HepG2 (cell line): ENCODE measurements around the gene KIAA1958. TPM values are rescaled to one million over a fixed set of nuclear protein-coding genes. Genes with fewer than 3 reads are reported as not detected.

ENCODE experiments used
- ATAC-seq: fragments of 200-7000 bp; cut with Tn5 transposase; 3 replicates; pipeline ENCODE4 v1.9.1; 2020; ENCODE audit warnings: mild to moderate bottlenecking, moderate library complexity
- BruUV-seq: library from RNA; stranded (reverse); fragments of 400-500 nt; replicated peaks from 2 replicates; lab custom pipeline; 2021; lab: Mats Ljungman, UMichigan
- CTCF ChIA-PET: fragments of 300-600 bp; formaldehyde crosslinking; extraction: SDS; loops from one replicate; lab custom pipeline; 2021; ENCODE audit warnings: low total read pairs, inconsistent platforms, low intra/inter-chr PET ratio; lab: Yijun Ruan, JAX
- POLR2A ChIA-PET: fragments of 350-600 bp; sonication (Branson Sonifier 250); formaldehyde crosslinking; loops from one replicate; lab custom pipeline; 2020; ENCODE audit warnings: antibody characterized with exemption, inconsistent platforms; lab: Yijun Ruan, JAX
- DNase-seq: peaks from one replicate; pipeline ENCODE4 v3.0.0-alpha.2; 2015; ENCODE audit warnings: low spot score
- FAIRE-seq: peaks from 3 replicates; lab custom pipeline; 2011; peaks lifted over from hg19 to GRCh38; lab: Jason Lieb, UNC
- H2AFZ ChIP-seq: one replicate; pipeline ENCODE4 v1.6.1; 2011; ENCODE audit warnings: low read length, inconsistent platforms
- H3K27ac ChIP-seq: fragments of 300-600 bp; 3 replicates; pipeline ENCODE4 v1.8.0; 2011; ENCODE audit warnings: mixed run types, mild to moderate bottlenecking, mixed read lengths, low read length, inconsistent platforms; ENCODE audit not compliant: insufficient read depth; ENCODE audit errors: extremely low read length
- H3K27me3 ChIP-seq, 2 experiments: fragments of 200-600 bp in 1 of 2; 2 replicates in 1 of 2; 3 replicates in 1 of 2; pipeline versions ENCODE4 v1.6.0 to v1.8.0; 2011; ENCODE audit warnings: low read length in 2 of 2, mild to moderate bottlenecking in 2 of 2, moderate library complexity in 2 of 2, inconsistent platforms in 1 of 2; ENCODE audit not compliant: insufficient read depth in 2 of 2, control insufficient read depth in 1 of 2
- H3K36me3 ChIP-seq, 2 experiments: fragments of 200-600 bp in 1 of 2; replicated peaks in 1 of 2; 2 replicates in 1 of 2; 3 replicates in 1 of 2; pipeline versions ENCODE4 v1.5.1 to v1.8.0; 2011; ENCODE audit warnings: low read length in 2 of 2, inconsistent platforms in 1 of 2; ENCODE audit not compliant: insufficient read depth in 2 of 2, control insufficient read depth in 1 of 2
- H3K4me1 ChIP-seq: 2 replicates; pipeline ENCODE4 v1.5.1; 2012; ENCODE audit warnings: low read length, inconsistent platforms; ENCODE audit not compliant: insufficient read depth
- H3K4me2 ChIP-seq: 2 replicates; pipeline ENCODE4 v1.6.0; 2011; ENCODE audit warnings: low read depth, low read length, inconsistent platforms
- H3K4me3 ChIP-seq, 3 experiments: fragments of 200-600 bp in 1 of 3; sonication (generic), shearing (Covaris generic) in 1 of 3; replicated peaks in 1 of 3; 2 replicates each; pipeline ENCODE4 v1.5.1; 2011 to 2016; ENCODE audit warnings: low read length in 3 of 3, inconsistent platforms in 2 of 3, low read depth in 2 of 3, mild to moderate bottlenecking in 2 of 3, control low read depth in 1 of 3, mixed read lengths in 1 of 3; ENCODE audit not compliant: insufficient read depth in 1 of 3
- H3K79me2 ChIP-seq: one replicate; pipeline ENCODE4 v1.6.1; 2011; ENCODE audit warnings: low read length, inconsistent platforms; ENCODE audit not compliant: insufficient read depth
- H3K9ac ChIP-seq: 2 replicates; pipeline ENCODE4 v1.6.0; 2011; ENCODE audit warnings: mild to moderate bottlenecking, low read depth, low read length, inconsistent platforms; ENCODE audit not compliant: insufficient read depth
- H3K9me3 ChIP-seq: 2 replicates; pipeline ENCODE4 v1.5.1; 2012; ENCODE audit warnings: mild to moderate bottlenecking, low read length
- H4K20me1 ChIP-seq: 2 replicates; pipeline ENCODE4 v1.6.0; 2011; ENCODE audit warnings: inconsistent platforms, mild to moderate bottlenecking, low read length, moderate library complexity; ENCODE audit not compliant: insufficient read depth
- SP5 ChIP-seq: IDR thresholded peaks from 2 replicates; pipeline ENCODE4 v1.6.1; 2016; ENCODE audit warnings: low read depth, borderline replicate concordance
- TBL1XR1 ChIP-seq: fragments of 150-350 bp; IDR thresholded peaks from 2 replicates; pipeline ENCODE4 v1.6.1; 2014; ENCODE audit warnings: borderline replicate concordance, low read length; ENCODE audit not compliant: partially characterized antibody
- ZHX2 ChIP-seq, 2 experiments: sonication (generic) in 1 of 2; formaldehyde crosslinking in 1 of 2; IDR thresholded peaks; 2 replicates each; pipeline versions ENCODE4 v1.6.1 to v1.9.0; 2014 to 2022; ENCODE audit warnings: antibody characterized with exemption in 1 of 2, borderline replicate concordance in 1 of 2, inconsistent platforms in 1 of 2, low read depth in 1 of 2, missing genetic modification reagents in 1 of 2
- WGBS: methylation state at CpG from one replicate; pipeline ENCODE4 v1.1.6; 2017; ENCODE audit warnings: low lambda C conversion rate; 5-methylcytosine and 5-hydroxymethylcytosine counted together
- in situ Hi-C: cut with HindIII; loops from 2 replicates; pipeline ENCODE4 v1.10.0; 2017; ENCODE audit warnings: low pct_unique_long_range_greater_than_20kb; ENCODE audit not compliant: extremely low pct_ligation_motif_present
- intact Hi-C: fragments of 100-400 bp; cut with micrococcal nuclease; formaldehyde crosslinking; loops from one replicate; pipeline ENCODE4 v1.10.0; 2022; ENCODE audit not compliant: unreplicated experiment
- polyA plus RNA-seq, 8 experiments: library from polyadenylated mRNA; depleted of rRNA in 3 of 8; stranded (reverse) in 7 of 8; unstranded in 1 of 8; fragments of >200 nt; fragmentation: Illumina TruSeq in 4 of 8; extraction: Trizol in 4 of 8; gene quantifications; 2 replicates each; pipeline versions ENCODE4 v1.2.1 to v1.2.3, GENCODE V29; 2011 to 2016; ENCODE audit warnings: low read depth in 4 of 8, missing spikeins in 1 of 8, mixed read lengths in 1 of 8; ENCODE audit not compliant: insufficient read depth in 1 of 8
- total RNA-seq, 5 experiments: library from RNA; depleted of rRNA; stranded (reverse); fragments of >200 nt; fragmentation: Illumina TruSeq; extraction: Trizol; gene quantifications; 2 replicates each; pipeline ENCODE4 v1.2.3, GENCODE V29; 2016; ENCODE audit warnings: low read depth in 1 of 5

Gene KIAA1958
- total and polyA plus RNA-seq, 2 of the 13 experiments (the other 11 are each of a cell fraction or from before 2014, with no cell fraction given): 8.5 to 10.3 TPM

- Histone ChIP-seq H3K4me1 (peaks cover 10% of the 10 kb centered on the region; the same call in 1 of the 2 replicates), H3K4me2 (no peak overlapping the region), H2AFZ (no peak overlapping the region), H4K20me1 (no peaks in the 10 kb centered on the region), H3K79me2 (peaks cover 4% of the 10 kb centered on the region), H3K36me3 (peaks cover 5 to 29% of the 10 kb centered on the region in 2 experiments), H3K27ac (no peak overlapping the region), H3K9ac (no peak overlapping the region), H3K9me3 (no peaks in the 10 kb centered on the region), H3K4me3 (no peak overlapping the region), H3K27me3 (no peaks in the 10 kb centered on the region)
- DNase-seq (no peak), ATAC-seq (no peak), FAIRE-seq (no peak)
- in situ Hi-C loops: no loop called here
- intact Hi-C loops: loop anchor here (10.0 kb wide), 1 partner anchor 348 kb away; no protein-coding TSS in a partner anchor
- TF ChIP-seq ZHX2 (IDR thresholded peaks at IDR 0.05; ENCODE audit: low read depth) (no peak), ZHX2 (CRISPR knock-in tag; IDR thresholded peaks at IDR 0.05; ENCODE audit: borderline replicate concordance) (no peak), SP5 (CRISPR knock-in tag) (no peak), TBL1XR1 (no peak)
- WGBS: 95% methylated on average over 2 of the region's 2 CpGs
- CTCF ChIA-PET: no interaction called here
- POLR2A ChIA-PET: interaction anchor here (0.5 kb wide), 1 partner anchor 246 kb away, joined by 3 read pairs; no protein-coding TSS in a partner anchor
- BruUV-seq: no TSS peak
Observed at GRCh38 chr9:112446526-112446925, 40.1 kb upstream of the KIAA1958 start.
